ENCODE results near the gene CLSTN2.

CLSTN2 gene

GRCh38 chr3:140443073-140443472 lies 508.1 kb downstream of the CLSTN2 start:
- no peaks in the 10 kb centered on the region for H3K9me3 Mint-ChIP-seq (ENCODE audit: low read depth)
- no peaks in the 10 kb centered on the region for H3K4me1 Mint-ChIP-seq (ENCODE audit: low read depth)
- H3K27me3 Mint-ChIP-seq, result peaks cover 3% of the 10 kb centered on the region
- no peak overlapping the region for H3K4me3 Mint-ChIP-seq
- no peaks in the 10 kb centered on the region for H3K36me3 Mint-ChIP-seq
- H3K27ac Mint-ChIP-seq, result no peak overlapping the region

GRCh38 chr3:140443806-140444205 lies 508.8 kb downstream of the CLSTN2 start:
- no peak overlapping the region for H3K4me3 Mint-ChIP-seq
- peaks cover 3% of the 10 kb centered on the region for H3K27me3 Mint-ChIP-seq
- no peaks in the 10 kb centered on the region for H3K4me1 Mint-ChIP-seq (ENCODE audit: low read depth)
- no peak overlapping the region for H3K27ac Mint-ChIP-seq
- no peaks in the 10 kb centered on the region for H3K9me3 Mint-ChIP-seq (ENCODE audit: low read depth)
- H3K36me3 Mint-ChIP-seq, result no peaks in the 10 kb centered on the region

- Mint-ChIP-seq H3K36me3 (no peaks in the 10 kb centered on the region), H3K4me3 (no peak overlapping the region), H3K27me3 (no peaks in the 10 kb centered on the region), H3K9me3 (ENCODE audit: low read depth) (no peaks in the 10 kb centered on the region), H3K4me1 (ENCODE audit: low read depth) (no peaks in the 10 kb centered on the region), H3K27ac (no peak overlapping the region)
These were observed 511.7 kb downstream of the CLSTN2 start for GRCh38 chr3:140446734-140447133.

DNA sequence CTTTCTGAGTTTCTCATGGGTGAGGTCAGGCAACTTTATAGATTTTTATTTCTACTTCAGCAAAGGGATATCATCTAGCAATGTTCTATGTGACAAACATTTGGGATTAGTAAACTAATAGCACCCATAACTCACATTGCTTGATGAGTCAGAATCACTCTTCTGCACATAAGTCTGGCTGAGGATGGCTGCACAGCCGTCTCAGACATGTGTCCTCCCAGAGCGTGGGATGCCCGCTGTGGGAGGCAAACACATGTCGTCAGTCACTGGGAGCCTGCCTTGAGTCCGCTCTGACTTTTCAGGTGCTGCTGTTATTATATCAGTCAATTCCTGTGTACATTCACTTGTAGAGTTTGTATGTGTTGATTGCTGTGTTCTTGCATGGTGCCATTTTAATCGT lies 512.2 kb downstream of the CLSTN2 start:
- Mint-ChIP-seq H3K27ac (no peak overlapping the region), H3K9me3 (ENCODE audit: low read depth) (no peaks in the 10 kb centered on the region)

GRCh38 chr3:140448001-140448400 lies 513.0 kb downstream of the CLSTN2 start:
- Mint-ChIP-seq H3K9me3 (ENCODE audit: low read depth) (no peaks in the 10 kb centered on the region), H3K27ac (no peak overlapping the region), H3K27me3 (no peaks in the 10 kb centered on the region), H3K36me3 (no peaks in the 10 kb centered on the region), H3K4me1 (ENCODE audit: low read depth) (no peaks in the 10 kb centered on the region), H3K4me3 (no peak overlapping the region)

More for the DNA sequence above, 512.2 kb downstream of the CLSTN2 start:
- Mint-ChIP-seq H3K27me3 (no peaks in the 10 kb centered on the region), H3K4me3 (no peak overlapping the region), H3K4me1 (ENCODE audit: low read depth) (no peaks in the 10 kb centered on the region), H3K36me3 (no peaks in the 10 kb centered on the region)

DNA sequence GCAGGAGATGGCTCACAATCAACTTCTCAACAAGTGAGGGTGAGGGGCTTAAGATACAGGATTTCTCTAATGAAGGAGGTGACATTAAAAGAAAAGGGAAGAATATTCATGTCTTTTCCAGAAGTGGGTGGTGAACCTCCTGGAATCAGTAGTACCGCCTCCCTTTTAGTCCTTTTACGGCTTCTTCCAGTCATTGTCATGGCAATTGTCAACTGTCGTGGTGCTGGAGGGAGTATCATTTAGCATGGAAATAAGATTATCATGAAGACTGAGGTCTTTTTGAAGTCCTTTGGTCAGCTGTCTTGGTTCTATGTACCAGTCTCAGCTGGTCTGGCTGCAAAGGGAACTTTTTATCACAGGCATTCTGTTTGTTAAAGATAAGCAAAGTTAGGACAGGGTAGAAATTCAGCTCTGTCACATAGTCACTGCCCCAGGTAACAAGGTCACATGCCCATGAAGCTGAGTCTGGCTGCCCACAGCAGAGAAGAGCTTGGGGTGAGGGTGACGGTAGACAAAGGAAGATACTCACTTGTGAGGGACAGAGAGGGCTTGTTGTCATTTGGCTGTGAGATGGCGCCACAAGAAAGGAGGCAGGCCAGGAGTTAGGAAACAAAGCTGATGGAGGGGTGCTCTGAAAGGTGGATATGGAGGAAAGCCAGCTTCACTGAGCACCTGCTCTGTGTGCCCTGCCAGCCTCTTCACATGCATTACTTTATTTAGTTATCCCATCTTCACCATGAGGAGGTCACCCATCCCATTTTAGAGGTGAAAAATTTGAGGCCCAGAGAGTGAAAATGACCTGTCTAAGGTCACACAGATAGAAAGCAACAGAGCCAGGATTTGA lies 514.6 kb downstream of the CLSTN2 start:
- H3K9me3 Mint-ChIP-seq (ENCODE audit: low read depth), result no peaks in the 10 kb centered on the region
- no peaks in the 10 kb centered on the region for H3K27me3 Mint-ChIP-seq
- H3K36me3 Mint-ChIP-seq, result no peaks in the 10 kb centered on the region
- no peak overlapping the region for H3K4me3 Mint-ChIP-seq
- H3K27ac Mint-ChIP-seq, result no peak overlapping the region
- H3K4me1 Mint-ChIP-seq (ENCODE audit: low read depth), result no peaks in the 10 kb centered on the region

GRCh38 chr3:140453750-140454149 lies 518.8 kb downstream of the CLSTN2 start:
- Mint-ChIP-seq H3K4me3 (no peak overlapping the region), H3K36me3 (no peaks in the 10 kb centered on the region), H3K4me1 (ENCODE audit: low read depth) (no peaks in the 10 kb centered on the region), H3K27ac (no peak overlapping the region), H3K27me3 (no peaks in the 10 kb centered on the region), H3K9me3 (ENCODE audit: low read depth) (no peaks in the 10 kb centered on the region)

DNA sequence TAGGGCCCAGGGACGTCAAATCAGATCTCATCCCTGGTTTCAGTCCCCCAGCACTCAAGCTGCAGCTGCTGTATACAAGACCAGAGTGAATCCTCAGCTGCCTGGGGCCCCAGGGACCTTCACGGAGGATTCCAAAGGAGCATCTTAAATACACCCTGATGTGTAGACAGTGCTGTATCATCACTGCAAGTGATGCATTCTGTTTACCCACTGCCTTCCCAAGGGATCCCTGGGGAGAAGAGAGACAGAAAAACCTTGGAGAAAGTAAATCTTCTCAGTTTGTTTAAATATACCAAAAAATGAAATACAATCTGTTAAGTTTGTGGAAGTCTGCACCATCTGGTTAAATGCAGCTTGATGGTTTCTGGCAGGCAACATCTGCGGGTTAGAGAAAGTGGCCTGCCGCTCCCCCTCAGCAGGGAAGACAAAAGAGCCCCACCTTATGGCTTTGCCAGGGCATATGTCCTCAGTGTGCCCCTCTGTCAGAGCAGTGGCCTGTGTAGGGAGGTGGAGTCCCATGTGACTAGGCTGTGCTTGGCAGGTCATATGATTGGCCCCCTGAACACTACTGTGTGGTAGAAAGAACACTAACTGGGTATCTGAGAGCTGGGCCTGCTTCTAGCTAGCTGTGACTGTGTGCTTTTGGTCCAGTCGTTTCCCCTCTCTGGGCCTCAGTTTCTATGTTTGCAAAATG lies 520.7 kb downstream of the CLSTN2 start:
- Mint-ChIP-seq H3K36me3 (no peaks in the 10 kb centered on the region), H3K27ac (no peak overlapping the region), H3K9me3 (ENCODE audit: low read depth) (no peaks in the 10 kb centered on the region)

DNA sequence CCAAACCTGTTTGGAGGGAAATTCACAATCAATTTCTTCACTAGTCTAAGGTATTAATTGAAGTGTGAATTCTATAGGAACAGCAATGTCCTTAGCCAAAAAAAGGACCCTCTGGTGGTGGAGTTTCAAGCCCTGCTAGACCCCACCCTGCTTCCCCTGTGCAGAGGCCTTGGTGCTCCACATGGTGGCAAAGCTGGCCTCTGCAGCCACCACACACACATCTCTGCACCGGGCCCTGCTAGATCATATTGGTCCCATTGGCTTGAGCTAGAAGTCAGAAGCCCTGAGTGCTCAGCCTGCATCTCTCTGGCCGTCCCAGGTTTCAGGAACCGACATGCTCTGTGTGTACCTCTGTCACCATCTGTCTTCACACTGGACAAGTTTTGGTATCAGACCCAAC lies 522.0 kb downstream of the CLSTN2 start:
- no peaks in the 10 kb centered on the region for H3K9me3 Mint-ChIP-seq (ENCODE audit: low read depth)

More for the DNA sequence above, 520.7 kb downstream of the CLSTN2 start:
- H3K27me3 Mint-ChIP-seq, result peaks cover 2% of the 10 kb centered on the region
- no peak overlapping the region for H3K4me3 Mint-ChIP-seq
- H3K4me1 Mint-ChIP-seq (ENCODE audit: low read depth), result no peaks in the 10 kb centered on the region

GRCh38 chr3:140459462-140459861 lies 524.5 kb downstream of the CLSTN2 start:
- Mint-ChIP-seq H3K27ac (no peak overlapping the region), H3K4me3 (no peak overlapping the region), H3K36me3 (no peaks in the 10 kb centered on the region), H3K4me1 (ENCODE audit: low read depth) (no peaks in the 10 kb centered on the region), H3K27me3 (peaks cover 2% of the 10 kb centered on the region), H3K9me3 (ENCODE audit: low read depth) (no peaks in the 10 kb centered on the region)

More for the DNA sequence above, 522.0 kb downstream of the CLSTN2 start:
- Mint-ChIP-seq H3K27me3 (peaks cover 2% of the 10 kb centered on the region), H3K27ac (no peak overlapping the region), H3K4me3 (no peak overlapping the region), H3K36me3 (no peaks in the 10 kb centered on the region), H3K4me1 (ENCODE audit: low read depth) (no peaks in the 10 kb centered on the region)

GRCh38 chr3:140461250-140461649 lies 526.3 kb downstream of the CLSTN2 start:
- Mint-ChIP-seq H3K4me1 (ENCODE audit: low read depth) (no peaks in the 10 kb centered on the region), H3K9me3 (ENCODE audit: low read depth) (no peaks in the 10 kb centered on the region), H3K27ac (no peak overlapping the region), H3K4me3 (no peak overlapping the region), H3K27me3 (peaks cover 2% of the 10 kb centered on the region), H3K36me3 (no peaks in the 10 kb centered on the region)

- no peak overlapping the region for H3K4me3 Mint-ChIP-seq
These were observed 528.4 kb downstream of the CLSTN2 start for GRCh38 chr3:140463355-140463754.

GRCh38 chr3:140465988-140466387 lies 531.0 kb downstream of the CLSTN2 start:
- no peak overlapping the region for H3K4me3 Mint-ChIP-seq
- H3K27ac Mint-ChIP-seq, result no peak overlapping the region

More at GRCh38 chr3:140463355-140463754, 528.4 kb downstream of the CLSTN2 start:
- Mint-ChIP-seq H3K27ac (no peak overlapping the region), H3K27me3 (peaks cover 2% of the 10 kb centered on the region), H3K36me3 (no peaks in the 10 kb centered on the region), H3K9me3 (ENCODE audit: low read depth) (no peaks in the 10 kb centered on the region), H3K4me1 (ENCODE audit: low read depth) (no peaks in the 10 kb centered on the region)

DNA sequence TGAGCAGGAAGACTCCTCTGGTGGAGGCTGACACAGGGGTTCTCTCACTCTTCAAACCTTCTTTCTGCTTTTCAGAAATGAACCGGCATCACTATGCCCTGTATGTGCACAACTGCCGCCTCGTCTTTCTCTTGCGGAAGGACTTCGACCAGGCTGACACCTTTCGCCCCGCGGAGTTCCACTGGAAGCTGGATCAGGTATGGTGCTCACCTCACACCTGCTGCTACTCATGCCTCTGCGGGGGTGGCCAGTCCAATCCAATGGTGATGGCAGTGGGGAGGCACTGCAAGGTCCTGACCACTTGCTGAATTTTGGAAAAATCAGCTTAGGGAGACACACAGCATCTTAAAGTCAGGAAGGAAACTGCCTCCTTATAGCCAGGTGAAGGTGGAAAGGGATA lies 531.5 kb downstream of the CLSTN2 start:
- H3K27me3 Mint-ChIP-seq, result no peaks in the 10 kb centered on the region
- no peaks in the 10 kb centered on the region for H3K9me3 Mint-ChIP-seq (ENCODE audit: low read depth)
- no peaks in the 10 kb centered on the region for H3K4me1 Mint-ChIP-seq (ENCODE audit: low read depth)
- no peak overlapping the region for H3K27ac Mint-ChIP-seq
- no peaks in the 10 kb centered on the region for H3K36me3 Mint-ChIP-seq
- no peak overlapping the region for H3K4me3 Mint-ChIP-seq

More at GRCh38 chr3:140465988-140466387, 531.0 kb downstream of the CLSTN2 start:
- no peaks in the 10 kb centered on the region for H3K9me3 Mint-ChIP-seq (ENCODE audit: low read depth)
- no peaks in the 10 kb centered on the region for H3K27me3 Mint-ChIP-seq
- no peaks in the 10 kb centered on the region for H3K4me1 Mint-ChIP-seq (ENCODE audit: low read depth)
- H3K36me3 Mint-ChIP-seq, result no peaks in the 10 kb centered on the region

DNA sequence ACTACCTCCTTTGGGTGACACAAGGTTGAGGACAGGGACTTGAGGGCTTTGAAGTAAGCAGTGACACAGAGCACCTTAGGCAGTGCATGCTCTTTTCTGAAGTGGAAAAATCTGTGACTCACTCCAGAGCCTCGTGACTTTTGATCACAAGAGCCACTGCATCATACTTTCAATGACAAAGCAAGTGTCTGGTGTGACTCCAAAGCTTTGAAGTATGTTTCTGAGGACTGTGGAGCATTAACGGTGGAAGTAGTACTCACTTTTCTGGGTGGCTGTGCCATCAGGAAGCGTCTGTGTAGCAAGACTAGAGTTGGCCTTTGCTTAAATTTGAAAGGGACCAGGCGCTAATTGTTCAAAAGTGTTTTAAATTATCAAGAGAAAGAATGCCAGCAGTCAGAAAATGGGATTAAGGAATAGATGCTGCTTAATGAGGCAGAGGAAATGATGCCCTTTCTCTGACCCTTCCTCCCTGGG lies 532.2 kb downstream of the CLSTN2 start:
- no peaks in the 10 kb centered on the region for H3K27me3 Mint-ChIP-seq
- no peaks in the 10 kb centered on the region for H3K9me3 Mint-ChIP-seq (ENCODE audit: low read depth)

More for the DNA sequence above, 532.2 kb downstream of the CLSTN2 start:
- Mint-ChIP-seq H3K36me3 (no peaks in the 10 kb centered on the region), H3K4me1 (ENCODE audit: low read depth) (no peaks in the 10 kb centered on the region), H3K4me3 (no peak overlapping the region), H3K27ac (no peak overlapping the region)
